ENCODE measurements around the gene DPEP3.

- TF ChIP-seq CTCF (IDR thresholded peaks at IDR 0.05; ENCODE audit: poor library complexity) (no peak), EZH2 (IDR thresholded peaks at IDR 0.05; ENCODE audit: borderline replicate concordance) (no peak), EZH2phosphoT487 (IDR thresholded peaks at IDR 0.05; ENCODE audit: low read depth, severe bottlenecking, unreplicated experiment) (no peak)
Observed at GRCh38 chr16:67945392-67945933, 34.8 kb downstream of the DPEP3 start.
